ENCODE data around the gene OCIAD1.

DNA sequence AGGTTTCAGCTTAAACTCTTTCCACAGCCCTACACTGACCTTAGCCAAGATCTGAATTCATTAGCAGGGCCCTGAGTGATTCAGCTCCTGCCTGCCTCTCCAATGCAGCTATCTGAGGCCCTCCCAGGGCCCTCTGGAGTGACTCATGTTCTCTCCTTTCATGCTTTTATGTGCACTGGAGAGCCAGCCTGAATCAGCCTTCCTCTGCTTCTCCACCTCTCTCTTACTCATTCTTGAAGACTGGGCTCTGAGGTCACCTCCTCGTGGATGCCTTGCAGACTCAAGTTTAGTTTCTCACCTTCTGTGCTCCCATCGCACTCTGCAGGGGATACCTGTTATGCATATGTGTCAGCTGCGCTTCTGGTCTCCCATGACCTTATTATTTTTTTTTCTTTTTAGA lies 78.8 kb downstream of the OCIAD1 start:
- no peak for TF ChIP-seq POLR2A (IDR thresholded peaks at IDR 0.05)
- TF ChIP-seq POLR2AphosphoS5 (IDR thresholded peaks at IDR 0.05): peak in 1 of 3 donors; percentile 14
- TF ChIP-seq, protein P1, sequence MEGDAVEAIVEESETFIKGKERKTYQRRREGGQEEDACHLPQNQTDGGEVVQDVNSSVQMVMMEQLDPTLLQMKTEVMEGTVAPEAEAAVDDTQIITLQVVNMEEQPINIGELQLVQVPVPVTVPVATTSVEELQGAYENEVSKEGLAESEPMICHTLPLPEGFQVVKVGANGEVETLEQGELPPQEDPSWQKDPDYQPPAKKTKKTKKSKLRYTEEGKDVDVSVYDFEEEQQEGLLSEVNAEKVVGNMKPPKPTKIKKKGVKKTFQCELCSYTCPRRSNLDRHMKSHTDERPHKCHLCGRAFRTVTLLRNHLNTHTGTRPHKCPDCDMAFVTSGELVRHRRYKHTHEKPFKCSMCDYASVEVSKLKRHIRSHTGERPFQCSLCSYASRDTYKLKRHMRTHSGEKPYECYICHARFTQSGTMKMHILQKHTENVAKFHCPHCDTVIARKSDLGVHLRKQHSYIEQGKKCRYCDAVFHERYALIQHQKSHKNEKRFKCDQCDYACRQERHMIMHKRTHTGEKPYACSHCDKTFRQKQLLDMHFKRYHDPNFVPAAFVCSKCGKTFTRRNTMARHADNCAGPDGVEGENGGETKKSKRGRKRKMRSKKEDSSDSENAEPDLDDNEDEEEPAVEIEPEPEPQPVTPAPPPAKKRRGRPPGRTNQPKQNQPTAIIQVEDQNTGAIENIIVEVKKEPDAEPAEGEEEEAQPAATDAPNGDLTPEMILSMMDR (IDR thresholded peaks at IDR 0.05): no peak
- TF ChIP-seq EP300 (IDR thresholded peaks at IDR 0.05; ENCODE audit: low read depth): no peak
